DOHH2 (cell line): ENCODE measurements around the gene KREMEN1.

Experiments used
- H3F3A ChIP-seq: fragments of 200-600 bp; sonication (generic), shearing (Covaris generic); 2 replicates; pipeline ENCODE4 v1.6.0; 2016; ENCODE audit warnings: antibody characterized with exemption, mild to moderate bottlenecking; ENCODE audit not compliant: control insufficient read depth, insufficient read depth
- H3K27ac ChIP-seq: fragments of 200-600 bp; sonication (generic); 2 replicates; pipeline ENCODE4 v1.5.1; 2014; ENCODE audit warnings: low read depth, mild to moderate bottlenecking, low read length, moderate library complexity
- H3K27me3 ChIP-seq: fragments of 200-600 bp; sonication (generic); 2 replicates; pipeline ENCODE4 v1.6.1; 2014; ENCODE audit warnings: mild to moderate bottlenecking, low read length, mixed read lengths; ENCODE audit not compliant: control insufficient read depth
- H3K36me3 ChIP-seq: fragments of 200-600 bp; sonication (generic); 2 replicates; pipeline ENCODE4 v1.6.1; 2014; ENCODE audit warnings: mild to moderate bottlenecking, low read length, moderate library complexity, mixed read lengths; ENCODE audit not compliant: control insufficient read depth
- H3K4me1 ChIP-seq: fragments of 200-600 bp; sonication (generic); 2 replicates; pipeline ENCODE4 v1.6.1; 2014; ENCODE audit warnings: mild to moderate bottlenecking, low read length, mixed read lengths; ENCODE audit not compliant: control insufficient read depth
- H3K4me2 ChIP-seq: fragments of 200-600 bp; sonication (generic); 2 replicates; pipeline ENCODE4 v1.6.0; 2014; ENCODE audit warnings: mild to moderate bottlenecking, low read length, moderate library complexity
- H3K4me3 ChIP-seq: fragments of 200-600 bp; sonication (generic); 2 replicates; pipeline ENCODE4 v1.5.1; 2014; ENCODE audit warnings: mild to moderate bottlenecking, low read length, mixed read lengths
- H3K79me2 ChIP-seq: fragments of 200-600 bp; sonication (generic); 2 replicates; pipeline ENCODE4 v1.6.1; 2014; ENCODE audit warnings: mild to moderate bottlenecking, low read length, mixed read lengths; ENCODE audit not compliant: control insufficient read depth
- H3K9me2 ChIP-seq: fragments of 200-600 bp; sonication (generic); replicated peaks from 2 replicates; pipeline ENCODE4 v1.6.1; 2014; ENCODE audit warnings: mild to moderate bottlenecking, low read length, mixed read lengths; ENCODE audit not compliant: control insufficient read depth
- H3K9me3 ChIP-seq: fragments of 200-600 bp; sonication (generic); 2 replicates; pipeline ENCODE4 v1.6.1; 2014; ENCODE audit warnings: antibody characterized with exemption, low read length, mixed read lengths; ENCODE audit not compliant: control insufficient read depth, insufficient read depth
- H4K20me1 ChIP-seq: fragments of 200-600 bp; sonication (generic); 2 replicates; pipeline ENCODE4 v1.6.0; 2014; ENCODE audit warnings: low read depth, mild to moderate bottlenecking, antibody characterized with exemption, low read length, moderate library complexity; ENCODE audit not compliant: control insufficient read depth, insufficient read depth
- CTCF ChIP-seq: fragments of 200-600 bp; sonication (generic); IDR thresholded peaks from one replicate; pipeline ENCODE4 v1.5.1; 2014; ENCODE audit warnings: antibody characterized with exemption, mild to moderate bottlenecking, low read depth, low read length; ENCODE audit not compliant: poor library complexity, severe bottlenecking
- EZH2phosphoT487 ChIP-seq: fragments of 200-600 bp; sonication (generic); IDR thresholded peaks from 2 replicates; pipeline ENCODE4 v1.6.1; 2017; ENCODE audit warnings: borderline replicate concordance, mild to moderate bottlenecking, antibody characterized with exemption, low read length, moderate library complexity, mixed read lengths

Gene KREMEN1

GRCh38 chr22:29112681-29113080, 39.8 kb downstream of the KREMEN1 start:
- H3K9me3 ChIP-seq = no peaks in the 10 kb centered on the region
- H3K9me2 ChIP-seq = no peaks in the 10 kb centered on the region
- no peak overlapping the region for H3K4me3 ChIP-seq
- no peaks in the 10 kb centered on the region for H3K36me3 ChIP-seq
- no peak overlapping the region for H3K4me2 ChIP-seq
- H3K27ac ChIP-seq = no peak overlapping the region
- no peaks in the 10 kb centered on the region for H3K4me1 ChIP-seq
- TF ChIP-seq CTCF (no peak), EZH2phosphoT487 (no peak)
- H3K27me3 ChIP-seq = peaks cover 18% of the 10 kb centered on the region
- H4K20me1 ChIP-seq = no peaks in the 10 kb centered on the region
- H3K79me2 ChIP-seq = no peaks in the 10 kb centered on the region
- no peaks in the 10 kb centered on the region for H3F3A ChIP-seq

GRCh38 chr22:29113319-29113718, 40.5 kb downstream of the KREMEN1 start:
- Histone ChIP-seq H3K79me2 (no peaks in the 10 kb centered on the region), H3K4me2 (no peak overlapping the region), H3F3A (no peaks in the 10 kb centered on the region), H3K4me3 (no peak overlapping the region), H3K36me3 (no peaks in the 10 kb centered on the region), H4K20me1 (no peaks in the 10 kb centered on the region), H3K4me1 (no peaks in the 10 kb centered on the region), H3K9me2 (no peaks in the 10 kb centered on the region), H3K9me3 (no peaks in the 10 kb centered on the region), H3K27me3 (peaks cover 18% of the 10 kb centered on the region), H3K27ac (no peak overlapping the region)
- TF ChIP-seq CTCF (no peak), EZH2phosphoT487 (no peak)

GRCh38 chr22:29114392-29114791, 41.6 kb downstream of the KREMEN1 start:
- Histone ChIP-seq H3K4me2 (no peak overlapping the region), H3K79me2 (no peaks in the 10 kb centered on the region), H3K9me2 (no peaks in the 10 kb centered on the region), H3K27ac (no peak overlapping the region), H3K9me3 (no peaks in the 10 kb centered on the region), H3F3A (no peaks in the 10 kb centered on the region), H3K36me3 (no peaks in the 10 kb centered on the region), H4K20me1 (no peaks in the 10 kb centered on the region), H3K4me3 (no peak overlapping the region), H3K27me3 (peaks cover 15% of the 10 kb centered on the region), H3K4me1 (no peaks in the 10 kb centered on the region)
- TF ChIP-seq CTCF (no peak), EZH2phosphoT487 (no peak)
